Nephron (organoid): ENCODE data around the gene ATIC.

Experiments
- H3K27ac Mint-ChIP-seq, 3 experiments: 2 replicates each; pipeline ENCODE4 v1.8.0; 2020; ENCODE audit warnings: mixed read lengths in 3 of 3, mild to moderate bottlenecking in 2 of 3, moderate library complexity in 1 of 3
- H3K27me3 Mint-ChIP-seq: 2 replicates; pipeline ENCODE4 v1.8.0; 2021; ENCODE audit warnings: low read depth, mild to moderate bottlenecking, moderate library complexity, mixed read lengths
- H3K36me3 Mint-ChIP-seq: 2 replicates; pipeline ENCODE4 v1.8.0; 2020; ENCODE audit warnings: low read depth, mixed read lengths
- H3K4me1 Mint-ChIP-seq: 2 replicates; pipeline ENCODE4 v1.8.0; 2020; ENCODE audit warnings: mixed read lengths
- H3K4me3 Mint-ChIP-seq, 3 experiments: 2 replicates each; pipeline ENCODE4 v1.8.0; 2020; ENCODE audit warnings: mild to moderate bottlenecking in 3 of 3, mixed read lengths in 3 of 3, moderate library complexity in 2 of 3
- H3K9me3 Mint-ChIP-seq: 2 replicates; pipeline ENCODE4 v1.8.0; 2020; ENCODE audit warnings: mixed read lengths
- TF ChIP-seq, protein P1 (sequence below), 3 experiments: fragments of 200-600 bp; sonication (generic); IDR thresholded peaks; one replicate each; pipeline ENCODE4 v1.5.0; 2021; ENCODE audit warnings: antibody characterized with exemption in 3 of 3; ENCODE audit not compliant: unreplicated experiment in 3 of 3

The ATIC gene

DNA sequence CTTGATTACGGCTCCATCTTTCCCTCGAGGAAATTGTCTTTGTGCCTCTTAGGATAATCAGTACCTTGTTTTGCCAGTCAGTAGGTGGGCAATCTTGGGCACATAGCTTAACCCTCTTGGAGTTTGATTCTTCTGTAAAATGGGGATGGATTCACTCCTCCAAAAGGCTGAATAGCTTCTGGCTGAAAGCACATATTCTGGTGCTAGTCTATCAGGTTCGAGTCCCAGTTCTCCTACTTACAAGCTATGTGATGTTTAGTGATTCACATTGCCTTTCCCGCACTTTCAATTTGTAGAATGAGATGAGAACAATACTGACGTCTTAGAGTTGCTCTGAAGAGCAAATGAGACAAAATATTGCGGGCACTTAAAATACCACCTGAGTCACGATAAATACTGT, 43.9 kb downstream of the ATIC start:
- no peak overlapping the region for H3K27ac Mint-ChIP-seq
- H3K27me3 Mint-ChIP-seq = no peaks in the 10 kb centered on the region
- no peaks in the 10 kb centered on the region for H3K4me1 Mint-ChIP-seq
- H3K36me3 Mint-ChIP-seq = peaks cover 61% of the 10 kb centered on the region
- TF ChIP-seq, protein P1, sequence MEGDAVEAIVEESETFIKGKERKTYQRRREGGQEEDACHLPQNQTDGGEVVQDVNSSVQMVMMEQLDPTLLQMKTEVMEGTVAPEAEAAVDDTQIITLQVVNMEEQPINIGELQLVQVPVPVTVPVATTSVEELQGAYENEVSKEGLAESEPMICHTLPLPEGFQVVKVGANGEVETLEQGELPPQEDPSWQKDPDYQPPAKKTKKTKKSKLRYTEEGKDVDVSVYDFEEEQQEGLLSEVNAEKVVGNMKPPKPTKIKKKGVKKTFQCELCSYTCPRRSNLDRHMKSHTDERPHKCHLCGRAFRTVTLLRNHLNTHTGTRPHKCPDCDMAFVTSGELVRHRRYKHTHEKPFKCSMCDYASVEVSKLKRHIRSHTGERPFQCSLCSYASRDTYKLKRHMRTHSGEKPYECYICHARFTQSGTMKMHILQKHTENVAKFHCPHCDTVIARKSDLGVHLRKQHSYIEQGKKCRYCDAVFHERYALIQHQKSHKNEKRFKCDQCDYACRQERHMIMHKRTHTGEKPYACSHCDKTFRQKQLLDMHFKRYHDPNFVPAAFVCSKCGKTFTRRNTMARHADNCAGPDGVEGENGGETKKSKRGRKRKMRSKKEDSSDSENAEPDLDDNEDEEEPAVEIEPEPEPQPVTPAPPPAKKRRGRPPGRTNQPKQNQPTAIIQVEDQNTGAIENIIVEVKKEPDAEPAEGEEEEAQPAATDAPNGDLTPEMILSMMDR (IDR thresholded peaks at IDR 0.05; ENCODE audit: unreplicated experiment in 3 of 3) = no peak
- no peak overlapping the region for H3K4me3 Mint-ChIP-seq
- H3K9me3 Mint-ChIP-seq = no peaks in the 10 kb centered on the region

DNA sequence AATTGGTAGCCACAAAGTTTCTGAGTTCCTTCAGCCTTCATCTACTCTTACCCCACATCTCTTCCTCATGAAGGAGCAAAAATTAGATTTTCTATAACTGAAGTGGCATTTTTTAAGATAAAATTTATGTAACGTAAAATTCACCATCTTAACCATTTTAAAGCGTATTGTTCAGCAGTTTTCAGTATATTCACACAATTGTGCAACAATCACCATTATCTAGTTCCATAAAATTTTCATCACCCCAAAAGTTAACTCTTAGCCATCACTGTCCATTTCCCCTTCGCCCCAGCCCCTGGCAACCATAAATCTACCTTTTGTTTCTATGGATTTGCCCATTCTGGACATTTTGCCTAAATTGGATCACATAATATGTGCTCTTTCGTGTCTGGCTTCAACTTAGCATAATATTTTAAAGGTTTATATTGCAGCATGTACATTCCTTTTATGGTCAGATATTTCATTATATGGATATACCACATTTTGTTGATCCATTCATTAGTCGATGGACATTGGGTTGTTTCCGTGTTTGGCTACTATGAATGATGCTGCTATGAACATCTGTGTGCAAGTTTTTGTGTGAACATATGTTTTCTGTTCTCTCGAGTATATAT, 44.6 kb downstream of the ATIC start:
- H3K4me3 Mint-ChIP-seq = no peak overlapping the region
- H3K36me3 Mint-ChIP-seq = peaks cover 60% of the 10 kb centered on the region
- H3K4me1 Mint-ChIP-seq = no peaks in the 10 kb centered on the region
- no peaks in the 10 kb centered on the region for H3K9me3 Mint-ChIP-seq
- TF ChIP-seq, protein P1 (IDR thresholded peaks at IDR 0.05; ENCODE audit: unreplicated experiment in 3 of 3) = no peak
- H3K27ac Mint-ChIP-seq = no peak overlapping the region
- H3K27me3 Mint-ChIP-seq = no peaks in the 10 kb centered on the region

DNA sequence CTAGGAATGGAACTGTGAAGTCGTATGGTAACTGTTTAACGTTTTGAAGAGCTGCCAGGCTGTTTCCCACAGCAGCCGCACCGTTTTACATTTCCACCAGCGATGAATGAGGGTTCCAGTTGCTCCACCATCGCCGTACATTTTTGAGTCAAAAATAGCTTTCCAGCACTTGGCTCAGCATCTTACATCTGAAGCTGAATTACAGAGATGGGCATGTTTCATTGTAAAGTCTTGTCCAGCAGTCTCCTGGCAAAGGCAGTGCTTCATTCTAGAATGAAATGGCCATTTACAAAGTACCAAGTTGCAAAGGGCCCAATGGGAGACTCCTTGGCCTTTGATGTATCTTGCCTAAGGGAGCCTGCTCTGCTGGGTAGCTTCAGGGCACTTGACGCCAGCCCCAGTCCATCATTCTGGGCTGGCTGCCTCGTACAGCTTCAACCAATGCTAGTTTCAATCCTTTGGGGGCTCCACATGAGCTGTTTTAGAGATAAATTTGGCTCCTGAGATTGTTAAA, 45.1 kb downstream of the ATIC start:
- H3K27me3 Mint-ChIP-seq = no peaks in the 10 kb centered on the region
- TF ChIP-seq, protein P1 (IDR thresholded peaks at IDR 0.05; ENCODE audit: unreplicated experiment in 3 of 3) = no peak
- H3K36me3 Mint-ChIP-seq = peaks cover 58% of the 10 kb centered on the region
- H3K4me3 Mint-ChIP-seq = no peak overlapping the region
- no peak overlapping the region for H3K27ac Mint-ChIP-seq
- H3K9me3 Mint-ChIP-seq = no peaks in the 10 kb centered on the region
- no peaks in the 10 kb centered on the region for H3K4me1 Mint-ChIP-seq

DNA sequence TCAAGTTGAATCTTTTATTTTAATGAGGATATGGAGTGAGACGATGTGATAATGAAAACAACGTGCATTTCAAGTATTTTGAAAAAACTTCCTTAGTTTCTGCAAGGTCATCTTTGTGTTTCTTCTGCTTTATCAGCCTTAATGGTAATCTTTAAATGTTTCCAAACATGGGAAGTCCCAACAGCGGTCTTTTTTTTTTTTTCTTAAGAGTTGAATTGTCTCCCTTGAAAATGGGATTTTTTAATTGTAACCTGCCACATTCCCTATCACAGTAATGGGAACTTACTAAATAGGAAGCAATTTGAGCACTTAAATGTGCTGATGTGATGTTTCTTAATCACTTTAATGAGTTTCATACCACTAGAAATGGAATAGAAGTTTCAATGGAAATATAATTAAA, 45.8 kb downstream of the ATIC start:
- Mint-ChIP-seq H3K9me3 (no peaks in the 10 kb centered on the region), H3K27me3 (no peaks in the 10 kb centered on the region), H3K4me3 (no peak overlapping the region), H3K4me1 (no peaks in the 10 kb centered on the region), H3K36me3 (peaks cover 62% of the 10 kb centered on the region), H3K27ac (no peak overlapping the region)
- TF ChIP-seq, protein P1 (IDR thresholded peaks at IDR 0.05; ENCODE audit: unreplicated experiment in 3 of 3) = no peak

DNA sequence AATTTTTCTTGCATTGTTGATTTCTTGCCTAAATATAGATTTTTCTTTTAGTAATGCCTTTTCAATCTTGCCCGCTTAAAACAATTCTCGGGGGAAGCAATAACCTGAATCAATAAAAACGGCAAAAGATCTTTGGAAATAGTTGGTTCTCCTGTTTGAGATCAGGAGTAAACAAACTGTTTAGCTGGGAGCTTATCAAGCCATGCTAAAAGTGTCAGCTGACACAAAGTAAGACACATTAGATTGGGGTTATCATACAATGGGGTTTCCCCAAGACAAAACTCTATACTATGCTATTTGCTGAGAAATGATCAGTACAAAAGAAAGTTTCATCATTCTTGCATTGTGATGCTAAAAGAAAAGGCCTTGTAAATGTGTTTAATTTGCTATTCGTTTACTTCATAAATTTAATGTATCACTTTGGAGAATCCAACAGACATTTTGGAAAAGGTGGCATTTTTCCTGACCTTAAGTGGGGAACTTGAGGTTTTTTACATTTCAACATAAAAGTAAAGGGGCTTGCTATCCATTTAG, 46.5 kb downstream of the ATIC start:
- Mint-ChIP-seq H3K9me3 (no peaks in the 10 kb centered on the region), H3K4me1 (no peaks in the 10 kb centered on the region), H3K4me3 (no peak overlapping the region), H3K27ac (no peak overlapping the region), H3K36me3 (peaks cover 61% of the 10 kb centered on the region), H3K27me3 (no peaks in the 10 kb centered on the region)
- TF ChIP-seq, protein P1 (IDR thresholded peaks at IDR 0.05; ENCODE audit: unreplicated experiment in 3 of 3) = no peak
